Ovary (tissue), 3 donors: ENCODE results near the gene CNNM2.

Experiments used
- EP300 ChIP-seq: sonication (generic); formaldehyde crosslinking; IDR thresholded peaks from one replicate; pipeline ENCODE4 v1.6.1; 2017; ENCODE audit warnings: antibody characterized with exemption
- POLR2A ChIP-seq: fragments of 450-650 bp; IDR thresholded peaks from one replicate; pipeline ENCODE4 v1.6.1; 2017; ENCODE audit warnings: antibody characterized with exemption, mild to moderate bottlenecking, moderate library complexity
- TF ChIP-seq, protein P1 (sequence below), 3 donors: fragments of 450-650 bp in 2 of 3; fragments of 200-600 bp in 1 of 3; IDR thresholded peaks; one replicate each; pipeline versions ENCODE4 v1.5.1 to v1.8.0; 2016 to 2022; ENCODE audit warnings: antibody characterized with exemption in 3 of 3, mild to moderate bottlenecking in 1 of 3
- donor health status: DM: no; HTN: no; CAD: no.

GRCh38 chr10:103079100-103079499, 161.0 kb downstream of the CNNM2 start:
- TF ChIP-seq, protein P1, sequence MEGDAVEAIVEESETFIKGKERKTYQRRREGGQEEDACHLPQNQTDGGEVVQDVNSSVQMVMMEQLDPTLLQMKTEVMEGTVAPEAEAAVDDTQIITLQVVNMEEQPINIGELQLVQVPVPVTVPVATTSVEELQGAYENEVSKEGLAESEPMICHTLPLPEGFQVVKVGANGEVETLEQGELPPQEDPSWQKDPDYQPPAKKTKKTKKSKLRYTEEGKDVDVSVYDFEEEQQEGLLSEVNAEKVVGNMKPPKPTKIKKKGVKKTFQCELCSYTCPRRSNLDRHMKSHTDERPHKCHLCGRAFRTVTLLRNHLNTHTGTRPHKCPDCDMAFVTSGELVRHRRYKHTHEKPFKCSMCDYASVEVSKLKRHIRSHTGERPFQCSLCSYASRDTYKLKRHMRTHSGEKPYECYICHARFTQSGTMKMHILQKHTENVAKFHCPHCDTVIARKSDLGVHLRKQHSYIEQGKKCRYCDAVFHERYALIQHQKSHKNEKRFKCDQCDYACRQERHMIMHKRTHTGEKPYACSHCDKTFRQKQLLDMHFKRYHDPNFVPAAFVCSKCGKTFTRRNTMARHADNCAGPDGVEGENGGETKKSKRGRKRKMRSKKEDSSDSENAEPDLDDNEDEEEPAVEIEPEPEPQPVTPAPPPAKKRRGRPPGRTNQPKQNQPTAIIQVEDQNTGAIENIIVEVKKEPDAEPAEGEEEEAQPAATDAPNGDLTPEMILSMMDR (IDR thresholded peaks at IDR 0.05): no peak
- TF ChIP-seq POLR2A (no peak), EP300 (no peak)
